Measurements from ENCODE around the gene SPATA33. TPM values are rescaled to one million over a fixed set of nuclear protein-coding genes. Genes with fewer than 3 reads are reported as not detected.

Gene SPATA33
- total RNA-seq, 2 experiments from 2014 or later: 6.3 to 7.1 TPM

- H3K4me1 Mint-ChIP-seq (ENCODE audit: low read depth): peaks cover 13% of the 10 kb centered on the region
- ATAC-seq (no peak), DNase-seq (no peak)
- H3K4me3 Mint-ChIP-seq: peak overlapping the region; percentile 87
- ChIA-PET POLR2A (interaction anchor here (1.2 to 2.0 kb wide), 5 partner anchors 12 to 53 kb away, joined by 3 to 21 read pairs (median 5); no protein-coding TSS in a partner anchor), CTCF (interaction anchor here (1.0 to 2.4 kb wide), 3 partner anchors 9 to 20 kb away, joined by 3 to 23 read pairs (median 3); partner anchors contain the start of gene SPATA2L)
- no peak overlapping the region for H3K27ac Mint-ChIP-seq
- H3K9me3 Mint-ChIP-seq: no peaks in the 10 kb centered on the region
- peaks cover 21% of the 10 kb centered on the region for H3K36me3 Mint-ChIP-seq (ENCODE audit: low read depth)
- intact Hi-C loops (cut with micrococcal nuclease): no loop called here
- no peaks in the 10 kb centered on the region for H3K27me3 Mint-ChIP-seq
- no peak for TF ChIP-seq CTCF (IDR thresholded peaks at IDR 0.05)
These were observed 28.3 kb downstream of the SPATA33 start for GRCh38 chr16:89685916-89686315.

GRCh38 chr16:89686520-89687091 lies 29.0 kb downstream of the SPATA33 start, which contains the start of gene CDK10:
CDK10 (plus strand) TSS chr16:89686689; CDS start chr16:89686711, 22 bp downstream.
- DNase-seq: peak; percentile 89
- intact Hi-C loops (cut with micrococcal nuclease): no loop called here
- ChIA-PET POLR2A (interaction anchor here (0.7 to 2.0 kb wide), 7 partner anchors 12 to 181 kb away, joined by 3 to 21 read pairs (median 4); no protein-coding TSS in a partner anchor), CTCF (interaction anchor here (1.0 to 2.4 kb wide), 3 partner anchors 9 to 20 kb away, joined by 3 to 23 read pairs (median 3); partner anchors contain the start of gene SPATA2L)
- Mint-ChIP-seq H3K27ac (peak within 1 kb of the TSS; percentile 93), H3K27me3 (no peaks in the 10 kb centered on the region), H3K36me3 (ENCODE audit: low read depth) (peaks cover 21% of the 10 kb centered on the region), H3K9me3 (no peaks in the 10 kb centered on the region), H3K4me1 (ENCODE audit: low read depth) (peaks cover 13% of the 10 kb centered on the region), H3K4me3 (peak within 1 kb of the TSS; percentile 87)
- no peak for TF ChIP-seq CTCF (IDR thresholded peaks at IDR 0.05)
- peak; percentile 89 for ATAC-seq

GRCh38 chr16:89687092-89687940 lies 29.7 kb downstream of the SPATA33 start:
- peak; percentile 45 for ATAC-seq
- DNase-seq: peak; percentile 36
- intact Hi-C loops (cut with micrococcal nuclease): no loop called here
- ChIA-PET POLR2A (interaction anchor here (0.7 to 2.0 kb wide), 9 partner anchors 11 to 182 kb away, joined by 3 to 21 read pairs (median 4); partner anchors contain the start of gene SPATA2L), CTCF (interaction anchor here (1.0 to 2.4 kb wide), 4 partner anchors 8 to 19 kb away, joined by 3 to 23 read pairs (median 4); partner anchors contain the start of gene SPATA2L)
- peaks cover 13% of the 10 kb centered on the region for H3K4me1 Mint-ChIP-seq (ENCODE audit: low read depth)
- H3K36me3 Mint-ChIP-seq (ENCODE audit: low read depth): peaks cover 21% of the 10 kb centered on the region
- peak overlapping the region; percentile 80 for H3K27ac Mint-ChIP-seq
- H3K9me3 Mint-ChIP-seq: no peaks in the 10 kb centered on the region
- no peaks in the 10 kb centered on the region for H3K27me3 Mint-ChIP-seq
- H3K4me3 Mint-ChIP-seq: peak overlapping the region; percentile 87
- no peak for TF ChIP-seq CTCF (IDR thresholded peaks at IDR 0.05)

GRCh38 chr16:89688395-89688794 lies 30.8 kb downstream of the SPATA33 start:
- ChIA-PET POLR2A (interaction anchor here (0.6 to 1.6 kb wide), 3 partner anchors 11 to 25 kb away, joined by 3 to 7 read pairs (median 4); partner anchors contain the start of gene SPATA2L), CTCF (interaction anchor here (1.3 to 2.3 kb wide), 3 partner anchors 11 to 18 kb away, joined by 4 to 9 read pairs (median 4); no protein-coding TSS in a partner anchor)
- Mint-ChIP-seq H3K4me3 (peak overlapping the region; percentile 87), H3K27me3 (no peaks in the 10 kb centered on the region), H3K36me3 (ENCODE audit: low read depth) (peaks cover 24% of the 10 kb centered on the region), H3K9me3 (no peaks in the 10 kb centered on the region), H3K27ac (no peak overlapping the region), H3K4me1 (ENCODE audit: low read depth) (peaks cover 13% of the 10 kb centered on the region)
- ATAC-seq (no peak), DNase-seq (no peak)
- TF ChIP-seq CTCF (IDR thresholded peaks at IDR 0.05): no peak
- intact Hi-C loops (cut with micrococcal nuclease): no loop called here

Measured in activated CD8-positive, alpha-beta T cell treated with anti-CD3 and anti-CD28 coated beads for 36 hours (primary cell).